Activated CD8-positive, alpha-beta memory T cell treated with anti-CD3 and anti-CD28 coated beads, Interleukin-2, amount 50 U/mL, for 24 hours (primary cell): Measurements from ENCODE around the gene BANF2.

ENCODE experiments used
- DNase-seq: peaks from one replicate; pipeline ENCODE4 v3.0.0-alpha.2; 2020; ENCODE audit errors: extremely low read depth

BANF2 gene

DNA sequence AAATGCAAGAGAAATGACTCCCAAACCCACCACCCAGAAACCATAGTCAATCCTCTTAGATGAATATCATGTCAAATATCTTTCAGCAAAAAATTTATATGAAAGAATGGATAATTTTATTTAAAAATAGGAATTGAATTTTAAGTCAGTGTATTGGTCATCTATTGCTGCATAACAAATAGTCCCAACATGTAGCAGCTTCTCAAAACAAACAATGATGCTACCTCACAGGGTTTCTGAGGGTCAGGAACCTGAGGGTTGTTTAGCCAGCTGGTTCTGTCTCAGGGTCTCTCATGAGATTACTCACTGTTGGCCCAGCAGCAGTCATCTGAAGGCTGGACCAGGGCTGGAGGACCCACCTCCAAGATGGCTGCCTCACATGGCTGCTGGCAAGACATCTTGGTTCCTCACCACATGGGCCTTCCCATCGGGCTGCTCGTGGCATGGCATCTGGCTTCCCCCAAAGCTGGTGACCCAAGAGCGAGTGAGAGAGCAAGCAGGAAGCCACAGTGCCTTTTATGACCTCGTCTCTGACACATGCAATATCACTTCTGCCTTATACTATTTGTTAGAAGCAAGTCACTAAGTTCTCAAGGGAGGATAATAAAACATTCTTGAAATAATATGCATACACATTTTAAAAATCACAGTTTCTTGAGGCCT lies 36.3 kb downstream of the BANF2 start:
- no peak for DNase-seq

GRCh38 chr20:17738154-17738553 lies 38.4 kb downstream of the BANF2 start:
- DNase-seq, result no peak

DNA sequence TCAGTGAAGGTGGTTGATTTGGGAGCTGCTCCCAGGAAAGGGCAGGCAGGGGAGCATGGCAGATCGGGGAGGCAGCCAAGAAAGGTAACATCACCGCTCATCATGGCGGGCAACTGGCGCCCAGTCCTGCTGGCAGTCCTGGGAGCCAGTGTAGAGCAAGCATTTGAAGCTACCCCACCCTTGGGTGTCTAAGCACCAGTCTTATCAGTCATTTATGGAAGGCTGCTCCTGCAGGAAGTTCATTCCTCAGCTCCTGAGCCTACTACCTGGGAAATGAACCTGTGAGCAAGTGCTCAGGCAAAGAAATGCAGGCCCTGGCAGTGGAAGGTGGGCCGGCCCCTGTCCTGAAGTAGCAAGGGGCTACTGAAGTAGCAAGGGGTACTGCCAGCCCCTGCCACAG lies 41.5 kb downstream of the BANF2 start:
- no peak for DNase-seq

DNA sequence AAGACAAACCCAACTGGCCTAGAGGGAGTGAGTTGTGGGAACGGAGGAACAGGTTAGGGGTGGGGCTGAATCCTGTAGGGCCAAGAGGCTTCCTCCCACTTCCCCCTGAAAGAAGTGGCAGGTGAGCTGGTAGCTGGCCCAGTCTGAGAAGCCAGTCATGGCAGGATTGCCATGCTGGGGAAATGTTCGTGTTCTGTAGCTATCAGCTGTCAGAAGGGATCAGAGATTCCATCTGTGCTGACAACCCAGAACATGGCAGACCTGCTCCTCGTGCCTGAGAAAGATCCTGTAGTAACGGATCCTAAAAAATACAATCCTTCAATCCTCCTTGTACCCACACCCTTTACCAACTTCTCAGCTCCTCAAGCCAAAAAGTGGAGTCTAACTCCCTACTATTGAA lies 43.0 kb downstream of the BANF2 start:
- no peak for DNase-seq

- no peak for DNase-seq
Measured at GRCh38 chr20:17743677-17744076, 43.9 kb downstream of the BANF2 start.

GRCh38 chr20:17747431-17747846 lies 47.7 kb downstream of the BANF2 start:
- DNase-seq, result no peak

DNA sequence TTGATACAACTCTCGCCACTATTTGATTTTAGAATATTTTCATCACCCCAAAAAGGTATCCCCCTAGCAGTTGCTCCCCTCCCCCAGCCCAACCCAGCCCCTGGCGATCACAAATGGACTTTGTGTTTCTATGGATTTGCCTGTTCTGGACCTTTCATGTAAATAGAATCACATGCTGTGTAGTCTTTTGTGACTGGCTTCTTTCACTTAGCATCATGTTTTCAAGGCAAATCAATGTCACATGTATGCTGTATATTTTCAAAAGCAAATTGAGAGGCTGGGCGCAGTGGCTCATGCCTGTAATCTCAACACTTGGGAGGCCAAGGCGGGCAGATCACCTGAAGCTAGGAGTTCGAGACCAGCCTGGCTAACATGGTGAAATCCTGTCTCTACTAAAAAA lies 48.5 kb downstream of the BANF2 start:
- DNase-seq, result no peak

- no peak for DNase-seq
Measured at GRCh38 chr20:17749626-17749977, 49.8 kb downstream of the BANF2 start.

- no peak for DNase-seq
Measured at GRCh38 chr20:17749978-17750721, 50.4 kb downstream of the BANF2 start.

DNA sequence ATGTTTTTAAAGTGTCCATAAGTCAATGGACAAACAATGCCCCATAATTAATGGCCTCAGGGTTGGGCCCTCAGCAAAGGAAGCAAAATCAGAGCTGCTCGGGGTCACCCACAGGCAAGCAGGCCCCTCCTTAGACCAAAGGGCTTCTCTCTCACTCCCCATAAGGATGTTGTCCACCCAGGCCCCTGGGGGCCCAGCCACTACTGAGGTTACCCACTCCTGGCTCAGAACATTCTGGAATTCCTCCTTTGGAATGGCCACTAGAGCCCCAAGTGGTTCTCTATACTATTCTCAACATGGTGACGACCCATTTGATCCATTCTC lies 50.9 kb downstream of the BANF2 start:
- DNase-seq, result no peak

- DNase-seq, result no peak
Measured at GRCh38 chr20:17751640-17752039, 51.9 kb downstream of the BANF2 start.

DNA sequence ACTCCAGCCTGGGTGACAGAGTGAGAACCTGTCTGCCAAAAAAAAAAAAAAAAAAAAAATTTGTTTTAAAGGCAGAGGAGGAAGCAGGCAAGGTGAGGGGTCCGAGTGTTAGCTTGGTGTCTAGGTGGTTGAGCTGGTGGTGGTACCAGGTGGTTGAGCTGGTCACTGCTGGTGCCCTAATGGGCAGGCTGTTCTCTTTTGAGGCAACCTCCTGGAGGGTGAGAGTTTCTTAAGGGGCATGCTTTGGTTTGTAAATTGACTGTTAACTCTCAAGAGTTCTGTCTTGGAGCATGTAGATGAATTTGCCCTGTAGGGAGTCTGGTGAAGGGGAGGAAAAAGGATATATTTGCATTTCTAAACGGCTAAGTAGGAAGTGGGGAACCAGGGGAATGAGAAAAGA lies 52.7 kb downstream of the BANF2 start:
- no peak for DNase-seq

- no peak for DNase-seq
Measured at GRCh38 chr20:17753516-17753915, 53.8 kb downstream of the BANF2 start.

- no peak for DNase-seq
Measured at GRCh38 chr20:17756529-17756928, 56.8 kb downstream of the BANF2 start.

DNA sequence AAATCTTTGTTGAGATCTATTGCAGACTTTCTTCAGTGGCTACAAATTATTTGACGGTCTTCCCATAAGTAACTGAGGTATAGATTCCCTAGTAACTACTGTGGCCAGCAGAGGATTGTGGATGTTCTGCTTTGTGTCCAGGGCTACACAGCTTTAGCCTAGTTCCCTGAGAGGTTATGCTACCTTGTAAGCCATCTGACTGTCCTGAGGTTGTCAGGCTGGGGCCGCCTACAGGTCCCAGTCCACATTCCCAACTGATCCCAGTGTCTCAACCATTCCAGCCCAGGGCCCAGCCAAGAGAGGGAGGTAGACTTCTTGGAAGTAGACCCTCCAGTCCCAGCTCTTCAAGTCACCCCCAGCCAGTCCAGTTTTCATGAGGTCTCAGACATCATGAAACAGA lies 57.7 kb downstream of the BANF2 start:
- no peak for DNase-seq

DNA sequence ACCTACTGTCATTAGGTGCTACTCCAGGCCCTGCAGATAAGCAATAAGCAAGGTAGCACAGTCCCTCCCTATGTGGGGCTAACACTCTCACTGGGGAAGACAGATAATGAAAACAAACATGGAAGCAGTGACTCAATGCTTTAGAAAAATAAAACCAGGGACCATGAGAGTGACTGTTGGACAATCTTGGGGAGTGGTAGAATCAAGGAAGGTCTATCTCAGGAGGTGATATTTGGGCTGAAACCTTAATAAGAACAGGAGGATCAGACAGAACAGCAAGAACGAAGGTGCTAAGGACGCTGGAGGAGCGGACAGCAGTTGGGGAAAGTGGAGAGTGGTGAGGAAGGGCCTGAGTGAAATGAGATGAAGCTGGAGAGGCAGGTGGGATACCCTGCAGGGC lies 58.2 kb downstream of the BANF2 start:
- DNase-seq, result no peak

DNA sequence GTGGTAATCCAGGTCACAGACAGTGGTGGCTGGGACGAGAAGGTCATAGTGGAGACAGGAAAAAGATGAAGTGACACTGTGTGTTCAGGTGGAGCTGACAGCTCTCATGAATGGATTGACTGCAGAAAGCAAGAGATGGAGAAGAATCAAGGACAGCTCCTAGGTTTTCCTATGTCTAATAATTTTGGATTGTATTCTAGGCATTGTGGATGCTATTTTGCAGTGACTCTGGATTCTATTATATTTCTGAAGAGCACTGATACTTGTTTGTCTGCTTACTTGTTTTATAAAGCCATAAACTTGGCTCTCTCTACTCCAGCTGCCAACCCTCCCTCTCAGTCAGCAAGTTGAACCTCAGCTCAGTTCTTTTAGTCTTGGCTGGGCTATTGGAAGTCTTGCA lies 58.7 kb downstream of the BANF2 start:
- no peak for DNase-seq

- no peak for DNase-seq
Measured at GRCh38 chr20:17759449-17759848, 59.7 kb downstream of the BANF2 start.

DNA sequence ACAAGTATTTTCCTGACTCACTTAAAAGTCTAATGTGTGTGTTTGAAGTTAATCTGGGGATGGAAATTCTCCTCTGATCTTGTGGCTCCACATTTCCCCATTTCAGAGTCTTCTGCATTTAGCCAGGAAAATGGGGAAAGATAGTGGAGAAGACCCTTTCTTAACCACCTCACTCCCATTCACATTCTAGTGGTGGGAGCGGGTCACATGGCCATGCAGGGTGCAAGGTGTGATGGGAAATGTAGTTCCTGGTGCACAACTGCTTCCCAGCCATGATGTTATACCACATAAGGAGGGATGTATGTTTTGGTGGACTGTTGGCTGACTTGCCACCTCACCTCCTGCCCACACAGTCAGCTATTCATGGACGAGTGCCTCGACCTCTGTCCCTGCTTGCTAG lies 61.8 kb downstream of the BANF2 start:
- no peak for DNase-seq

DNA sequence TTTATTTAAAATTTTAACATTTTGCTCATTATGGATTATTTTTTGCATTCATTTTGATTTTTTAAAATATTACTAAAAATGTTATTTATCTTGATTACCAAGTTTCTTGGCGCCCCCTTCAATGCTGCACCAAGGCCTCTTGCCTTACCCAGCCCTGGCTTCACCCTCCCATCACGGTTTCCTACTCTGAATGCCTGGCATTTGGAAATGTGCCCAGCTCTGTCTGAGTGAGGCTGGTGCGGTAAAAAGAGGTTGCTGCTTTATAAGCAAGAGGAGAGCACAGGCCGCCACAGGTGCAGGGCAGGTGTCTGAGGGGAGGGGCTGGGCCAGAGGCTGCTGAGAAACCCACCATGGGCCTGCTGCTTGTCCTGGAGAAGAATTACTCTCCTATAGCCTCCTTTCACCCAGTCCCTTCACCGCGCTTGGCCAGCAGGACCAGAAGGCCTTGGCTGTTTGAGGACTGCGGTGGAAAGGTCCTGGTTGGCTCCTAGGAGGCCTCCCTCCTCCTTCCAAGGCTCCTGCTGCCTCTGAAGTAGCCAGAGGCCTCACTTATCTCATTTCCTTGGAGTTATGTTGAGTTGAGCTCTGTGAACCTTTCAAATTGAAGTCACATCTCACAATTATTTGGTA lies 62.6 kb downstream of the BANF2 start:
- no peak for DNase-seq

DNA sequence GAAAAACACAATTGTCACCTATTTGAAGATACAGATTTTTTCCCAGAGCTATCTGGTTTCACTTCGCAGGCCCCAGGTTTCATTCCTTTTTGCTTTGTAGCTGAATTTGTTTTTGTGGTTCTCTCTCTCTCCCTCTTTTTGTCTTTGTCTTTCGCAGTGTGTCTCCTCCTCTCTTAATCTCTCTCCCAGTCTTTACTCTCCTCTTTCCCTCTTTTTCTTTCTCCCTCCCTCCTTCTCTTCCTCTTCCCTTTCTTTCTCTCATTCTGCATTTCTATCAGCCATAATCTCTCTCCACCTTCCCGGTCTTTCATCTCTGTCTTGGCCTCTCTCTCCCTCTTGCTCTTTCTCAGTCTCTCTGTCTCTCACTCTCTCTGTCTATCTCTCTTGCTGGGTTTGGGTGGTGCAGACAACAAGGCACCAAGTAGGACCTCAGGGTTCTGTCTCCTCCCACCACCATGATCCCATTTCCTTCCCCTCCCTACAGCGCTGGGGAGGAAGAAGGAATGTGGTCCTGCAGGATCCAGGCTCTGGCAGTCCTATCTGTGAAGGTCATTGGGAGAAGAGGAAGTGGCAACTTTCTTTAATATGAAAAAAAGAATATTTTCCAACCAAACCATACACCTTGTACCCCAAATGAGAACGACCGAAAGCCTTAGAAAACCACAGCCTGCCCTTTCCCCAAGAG lies 63.2 kb downstream of the BANF2 start:
- DNase-seq, result no peak

GRCh38 chr20:17765017-17765416 lies 65.3 kb downstream of the BANF2 start:
- no peak for DNase-seq

DNA sequence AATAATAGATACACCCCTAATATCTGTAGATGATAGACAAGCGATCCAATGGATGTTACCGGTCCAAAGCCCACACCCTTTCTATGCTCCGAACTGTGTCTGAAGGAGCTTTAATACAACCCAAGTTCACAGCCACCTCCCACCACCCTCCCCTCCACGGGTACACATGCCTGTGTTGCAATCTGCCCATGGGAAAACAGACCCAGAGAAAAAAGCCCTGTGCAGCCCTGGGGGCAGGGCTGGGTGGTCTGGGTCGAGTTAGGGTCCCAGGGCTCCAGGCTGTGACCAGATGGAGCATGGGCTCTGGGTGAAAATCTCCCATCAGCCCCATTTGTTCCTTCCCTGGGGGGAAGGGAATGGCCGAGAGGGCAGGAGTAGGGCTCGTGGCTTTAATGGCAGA lies 65.8 kb downstream of the BANF2 start:
- DNase-seq, result no peak
